ENCODE measurements around the gene DAP. TPM values are rescaled to one million over a fixed set of nuclear protein-coding genes. Genes with fewer than 3 reads are reported as not detected.
"Not testable (repeated sequence)": the region's sequence is repeated elsewhere in the genome, so short reads cannot be mapped to it uniquely, and the experiment has no call there.

The DAP gene
- total RNA-seq, 1 donor from 2014 or later = 63.7 TPM

DNA sequence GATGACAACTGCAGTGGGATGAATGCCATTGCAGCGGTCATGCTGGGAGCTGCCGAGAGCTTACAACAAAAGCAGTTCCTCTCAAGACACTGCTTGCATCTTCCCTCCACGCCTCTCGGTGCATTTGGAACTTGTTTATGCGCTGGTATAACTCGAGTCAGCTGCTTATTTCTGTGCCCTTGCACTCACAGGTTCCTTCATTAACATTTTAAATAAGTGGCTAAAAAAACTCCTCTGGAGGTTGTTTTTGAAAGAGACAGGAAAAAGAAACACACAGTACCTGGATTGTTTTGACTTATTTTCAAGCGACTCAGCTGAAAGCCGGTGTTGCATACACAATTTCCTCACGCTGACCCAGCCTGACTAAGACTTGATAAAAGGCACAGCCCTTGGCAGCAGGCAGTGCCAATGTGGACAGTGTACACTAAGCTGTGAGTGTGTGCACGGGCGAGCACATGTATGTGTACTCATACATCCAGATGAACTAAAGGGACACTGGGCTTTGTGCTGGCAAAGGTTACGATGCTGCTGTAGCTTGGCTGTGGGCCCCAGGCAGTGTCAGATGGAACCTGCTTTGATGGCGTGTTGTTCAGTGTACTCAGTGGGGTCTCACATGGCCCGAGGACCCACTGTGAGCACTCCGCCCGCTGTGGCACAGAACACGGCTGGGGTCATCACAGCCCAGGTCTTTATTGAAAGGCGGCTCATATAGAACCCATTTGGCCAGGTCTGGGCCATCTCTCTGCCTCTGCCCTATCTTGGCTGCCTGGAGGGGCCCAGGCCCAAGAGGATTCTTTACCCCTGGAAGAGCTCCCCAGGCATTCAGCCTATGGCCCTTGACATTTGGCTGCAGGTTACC, 104.8 kb downstream of the DAP start:
- intact Hi-C loops (cut with micrococcal nuclease) = no loop called here

- intact Hi-C loops (cut with micrococcal nuclease) = no loop called here
These were observed 105.7 kb downstream of the DAP start for GRCh38 chr5:10655161-10655971.

DNA sequence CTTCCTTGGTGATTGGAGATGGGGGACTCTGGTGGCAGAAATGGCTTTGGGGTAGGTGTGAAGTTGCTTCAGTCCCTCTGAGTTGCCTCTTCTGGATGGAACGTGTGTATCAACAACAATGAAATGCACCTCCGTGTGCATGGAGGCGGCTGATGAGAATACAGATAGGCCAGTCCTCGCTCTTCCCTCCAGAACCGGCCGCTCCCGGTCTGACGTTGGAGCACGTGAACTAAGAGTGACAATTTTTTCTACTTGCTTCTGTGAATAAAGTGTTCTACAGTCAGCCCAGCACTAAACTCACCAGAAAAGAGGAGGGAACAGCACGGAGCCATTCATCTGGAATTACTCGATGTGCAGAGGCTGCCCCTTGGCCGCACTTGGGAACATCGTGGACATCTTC, 106.5 kb downstream of the DAP start:
- intact Hi-C loops (cut with micrococcal nuclease) = no loop called here

GRCh38 chr5:10653751-10654400, 107.2 kb downstream of the DAP start:
- intact Hi-C loops (cut with micrococcal nuclease) = no loop called here

- intact Hi-C loops (cut with micrococcal nuclease) = no loop called here
These were observed 108.0 kb downstream of the DAP start for GRCh38 chr5:10653043-10653442.

DNA sequence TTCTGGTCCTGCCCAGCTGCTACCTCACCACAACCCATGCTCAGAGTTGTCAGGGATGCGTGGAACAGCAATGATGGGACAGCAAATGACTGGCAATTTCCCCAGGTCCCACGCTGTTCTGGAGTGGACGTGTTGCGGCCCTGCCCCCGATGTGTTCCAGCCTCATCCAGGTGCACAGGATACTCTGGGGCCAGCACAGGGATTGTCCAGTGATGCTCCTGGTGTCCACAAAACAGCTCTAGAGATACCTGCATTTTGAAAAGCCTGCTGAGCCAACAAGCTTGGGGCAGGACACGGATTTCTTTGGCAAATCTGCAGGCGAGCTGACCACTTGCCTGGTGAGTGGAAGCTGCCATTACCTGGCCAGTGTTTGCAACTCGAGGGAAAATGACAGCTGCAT, 108.4 kb downstream of the DAP start:
- intact Hi-C loops (cut with micrococcal nuclease) = no loop called here

GRCh38 chr5:10652151-10652550, 108.9 kb downstream of the DAP start:
- intact Hi-C loops (cut with micrococcal nuclease) = no loop called here

GRCh38 chr5:10649666-10650380, 111.2 kb downstream of the DAP start:
- intact Hi-C loops (cut with micrococcal nuclease) = no loop called here

- intact Hi-C loops (cut with micrococcal nuclease) = no loop called here
These were observed 112.0 kb downstream of the DAP start for GRCh38 chr5:10648806-10649665.

- intact Hi-C loops (cut with micrococcal nuclease) = no loop called here
These were observed 113.4 kb downstream of the DAP start for GRCh38 chr5:10647640-10648039.

- intact Hi-C loops (cut with micrococcal nuclease) = no loop called here
These were observed 115.4 kb downstream of the DAP start for GRCh38 chr5:10645671-10646070.

DNA sequence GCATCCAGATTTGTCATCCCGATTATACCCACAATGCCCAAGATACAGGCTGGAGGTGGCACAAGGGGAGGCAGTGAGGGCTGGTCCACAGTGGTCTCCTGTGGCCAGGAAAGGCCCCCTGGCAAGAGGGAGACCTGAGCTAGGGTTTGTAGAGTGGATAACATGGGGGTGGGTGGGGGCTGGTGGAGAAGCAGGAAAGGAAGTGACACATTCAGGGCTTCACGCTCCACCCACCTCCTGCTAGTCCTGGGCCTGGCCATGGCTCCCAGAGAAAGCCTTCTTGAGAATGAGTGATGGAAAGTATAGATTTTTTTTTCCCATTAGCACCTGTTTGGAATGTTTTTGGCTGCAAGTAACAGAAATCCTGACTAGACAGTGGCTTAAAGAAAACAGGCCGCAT, 115.9 kb downstream of the DAP start:
- intact Hi-C loops (cut with micrococcal nuclease) = no loop called here

GRCh38 chr5:10644192-10644591, 116.8 kb downstream of the DAP start:
- intact Hi-C loops (cut with micrococcal nuclease) = no loop called here

DNA sequence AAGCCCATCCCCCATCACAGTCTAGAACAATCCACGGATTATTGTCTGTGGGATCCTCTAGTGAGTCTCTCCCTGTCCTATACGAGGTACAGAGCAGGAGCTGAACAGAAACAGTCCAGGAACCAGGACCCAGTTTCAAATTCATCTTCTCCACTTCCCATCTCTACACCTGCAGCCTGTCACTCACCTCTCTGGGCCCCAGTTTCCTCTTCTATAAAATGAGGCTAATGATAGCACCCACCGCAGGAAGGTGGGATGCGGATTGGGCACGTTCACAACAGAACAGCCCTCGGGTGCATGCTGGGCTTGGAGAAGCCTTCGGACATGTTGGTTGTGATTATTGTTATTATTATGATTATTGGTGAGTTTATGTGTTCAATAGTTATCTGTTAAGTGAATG, 118.7 kb downstream of the DAP start:
- intact Hi-C loops (cut with micrococcal nuclease) = no loop called here

DNA sequence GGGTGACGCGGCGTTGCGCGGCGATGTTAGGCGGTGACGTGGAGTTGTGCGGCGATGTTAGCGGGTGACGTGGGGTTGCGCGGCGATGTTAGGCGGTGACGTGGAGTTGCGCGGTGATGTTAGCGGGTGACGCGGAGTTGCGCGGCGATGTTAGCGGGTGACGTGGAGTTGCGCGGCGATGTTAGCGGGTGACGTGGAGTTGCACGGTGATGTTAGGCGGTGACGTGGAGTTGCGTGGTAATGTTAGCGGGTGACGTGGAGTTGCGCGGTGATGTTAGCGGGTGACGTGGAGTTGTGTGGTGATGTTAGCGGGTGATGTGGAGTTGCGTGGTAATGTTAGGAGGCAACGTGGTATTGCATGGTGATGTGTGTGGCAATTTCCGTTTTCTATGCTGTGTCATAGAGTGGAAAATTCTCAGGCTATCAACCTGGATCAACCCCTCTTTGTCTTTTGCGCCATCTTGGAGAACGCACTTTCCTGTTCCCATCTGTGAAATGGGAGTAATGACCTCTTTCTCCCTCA, 121.1 kb downstream of the DAP start:
- intact Hi-C loops (cut with micrococcal nuclease) = no loop called here

- intact Hi-C loops (cut with micrococcal nuclease) = not testable (repeated sequence)
These were observed 122.3 kb downstream of the DAP start for GRCh38 chr5:10638723-10639122.

DNA sequence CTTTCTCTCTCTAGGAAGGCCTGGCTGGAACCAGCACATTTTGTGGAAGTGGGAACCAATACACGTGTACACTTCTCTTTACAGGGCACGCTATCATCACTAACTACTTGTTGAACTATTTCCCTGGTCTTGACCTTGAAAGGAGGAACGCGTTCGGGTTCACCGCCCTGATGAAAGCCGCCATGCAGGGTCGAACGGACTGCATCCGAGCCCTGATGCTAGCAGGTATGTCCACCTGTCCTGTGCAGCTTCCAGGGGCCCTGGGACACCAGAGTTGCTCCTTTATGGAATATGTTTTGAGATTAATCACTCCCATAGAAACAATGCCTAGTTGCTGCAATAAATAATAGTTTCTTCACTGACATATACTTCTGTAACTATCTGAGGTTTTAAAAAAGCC, 123.1 kb downstream of the DAP start:
- intact Hi-C loops (cut with micrococcal nuclease) = no loop called here

- intact Hi-C loops (cut with micrococcal nuclease) = no loop called here
These were observed 124.5 kb downstream of the DAP start for GRCh38 chr5:10636363-10637142.

GRCh38 chr5:10635867-10636350, 125.1 kb downstream of the DAP start:
- intact Hi-C loops (cut with micrococcal nuclease) = loop anchor here (1.0 to 2.0 kb wide), 6 partner anchors 9 to 385 kb away; partner anchors contain the start of genes ANKRD33B, CCT5 and DAP

All from T-helper 1 cell treated with Interleukin-12 subunit alpha and Interleukin-12 subunit beta and Interleukin-4 antibody, amounts not matched to agents 30 ng/mL and 1 ng/mL, for 36 hours (primary cell).